GM12878 (cell line): ENCODE measurements around the gene GPRC5C. TPM values are rescaled to one million over a fixed set of nuclear protein-coding genes. Genes with fewer than 3 reads are reported as not detected.

Source experiments
- ATAC-seq: fragments of 200-7000 bp; cut with Tn5 transposase; 3 replicates; pipeline ENCODE4 v1.9.1; 2020; ENCODE audit warnings: mild to moderate bottlenecking, moderate library complexity
- BruUV-seq: library from RNA; stranded (reverse); fragments of 400-500 nt; replicated peaks from 2 replicates; lab custom pipeline; 2021; lab: Mats Ljungman, UMichigan
- CTCF ChIA-PET: fragments of 300-600 bp; sonication (Branson Sonifier 250); formaldehyde crosslinking; extraction: SDS; loops from one replicate; lab custom pipeline; 2021; ENCODE audit warnings: inconsistent platforms; lab: Yijun Ruan, JAX
- POLR2A ChIA-PET: fragments of 350-600 bp; formaldehyde crosslinking; extraction: SDS; loops from one replicate; lab custom pipeline; 2021; ENCODE audit warnings: inconsistent platforms; lab: Charles Lee
- RAD21 ChIA-PET: fragments of 300-600 bp; sonication (Branson Sonifier 250); formaldehyde crosslinking; loops from one replicate; lab custom pipeline; 2023; ENCODE audit warnings: antibody characterized with exemption; ENCODE audit not compliant: unreplicated experiment; lab: Charles Lee
- SMC1A ChIA-PET: fragments of 300-600 bp; sonication (Branson Sonifier 250); formaldehyde crosslinking; loops from one replicate; lab custom pipeline; 2023; ENCODE audit not compliant: unreplicated experiment, uncharacterized antibody; lab: Charles Lee
- DNase-seq: peaks from one replicate; pipeline ENCODE4 v3.0.0-alpha.2; 2011; ENCODE audit warnings: low read depth, low spot score
- FAIRE-seq: peaks from 3 replicates; lab custom pipeline; 2011; peaks lifted over from hg19 to GRCh38; lab: Jason Lieb, UNC
- H2AFZ ChIP-seq: 2 replicates; pipeline ENCODE4 v1.6.0; 2011; ENCODE audit warnings: low read depth, low read length, control low read depth; ENCODE audit not compliant: control insufficient read depth
- H3K27ac ChIP-seq: 2 replicates; pipeline ENCODE4 v1.5.1; 2011; ENCODE audit warnings: control low read depth; ENCODE audit not compliant: control insufficient read depth, insufficient read depth
- H3K27me3 ChIP-seq, 2 experiments: replicated peaks in 1 of 2; 2 replicates each; pipeline versions ENCODE4 v1.6.0 to v1.6.1; 2011; ENCODE audit warnings: low read length in 1 of 2; ENCODE audit not compliant: control insufficient read depth in 2 of 2, insufficient read depth in 2 of 2
- H3K36me3 ChIP-seq, 2 experiments: 2 replicates each; pipeline ENCODE4 v1.5.1; 2011; ENCODE audit warnings: low read length in 1 of 2; ENCODE audit not compliant: control insufficient read depth in 2 of 2, insufficient read depth in 2 of 2
- H3K4me1 ChIP-seq: 2 replicates; pipeline ENCODE4 v1.6.1; 2011; ENCODE audit warnings: mild to moderate bottlenecking, low read length, moderate library complexity, mixed read lengths; ENCODE audit not compliant: control insufficient read depth, insufficient read depth
- H3K4me2 ChIP-seq: 2 replicates; pipeline ENCODE4 v1.6.0; 2011; ENCODE audit warnings: control low read depth; ENCODE audit not compliant: control insufficient read depth, insufficient read depth
- H3K4me3 ChIP-seq: fragments of 200-600 bp; sonication (generic); 2 replicates; pipeline ENCODE4 v1.5.1; 2016
- H3K79me2 ChIP-seq: 2 replicates; pipeline ENCODE4 v1.6.0; 2011; ENCODE audit warnings: low read length; ENCODE audit not compliant: control insufficient read depth, insufficient read depth
- H3K9ac ChIP-seq: 2 replicates; pipeline ENCODE4 v1.8.0; 2011; ENCODE audit warnings: low read length, control low read depth, mixed read lengths; ENCODE audit not compliant: control insufficient read depth, insufficient read depth
- H3K9me3 ChIP-seq: replicated peaks from 3 replicates; pipeline ENCODE4 v1.5.1; 2011; ENCODE audit warnings: mild to moderate bottlenecking, low read length; ENCODE audit not compliant: control insufficient read depth, insufficient read depth
- H4K20me1 ChIP-seq: 2 replicates; pipeline ENCODE4 v1.6.0; 2011; ENCODE audit not compliant: control insufficient read depth, insufficient read depth
- BHLHE40 ChIP-seq, 2 experiments: fragments of 450-650 bp in 1 of 2; IDR thresholded peaks; 2 replicates each; pipeline ENCODE4 v1.6.1; 2011 to 2017; ENCODE audit warnings: low read depth in 2 of 2, borderline replicate concordance in 1 of 2, improper control_type of control experiment in 1 of 2, low read length in 1 of 2, mild to moderate bottlenecking in 1 of 2
- ZSCAN29 ChIP-seq: fragments of 450-650 bp; IDR thresholded peaks from 2 replicates; pipeline ENCODE4 v1.6.1; 2017; ENCODE audit warnings: mild to moderate bottlenecking, moderate library complexity
- WGBS: methylation state at CpG from one replicate; pipeline ENCODE4 v1.1.6; 2016; ENCODE audit warnings: low lambda C conversion rate; ENCODE audit not compliant: insufficient replicate concordance, insufficient coverage; ENCODE audit errors: missing lambda C conversion rate; 5-methylcytosine and 5-hydroxymethylcytosine counted together
- in situ Hi-C: fragments of 300-500 bp; cut with MboI; formaldehyde crosslinking; loops from 9 replicates; pipeline ENCODE4 v1.14.3; 2018; ENCODE audit warnings: mixed read lengths
- intact Hi-C: fragments of 100-400 bp; cut with micrococcal nuclease; formaldehyde crosslinking; loops from one replicate; pipeline ENCODE4 v1.14.2; 2022; ENCODE audit not compliant: unreplicated experiment
- polyA plus RNA-seq, 11 experiments: library from polyadenylated mRNA; depleted of rRNA in 4 of 11; unstranded in 6 of 11; stranded (reverse) in 5 of 11; fragments of >200 nt; fragmentation: Nextera tagmentation in 4 of 11; fragmentation: Illumina TruSeq in 1 of 11; extraction: Ambion mirVana in 4 of 11; extraction: Trizol in 1 of 11; gene quantifications; 1 replicate in 1 of 11; 2 replicates in 10 of 11; pipeline versions ENCODE4 v1.2.1 to v1.2.3, GENCODE V29; 2011 to 2016; ENCODE audit warnings: inconsistent platforms in 2 of 11, missing spikeins in 2 of 11, low read depth in 1 of 11
- total RNA-seq, 4 experiments: library from RNA; depleted of rRNA in 3 of 4; stranded (reverse); fragments of >200 nt in 3 of 4; fragmentation: Illumina TruSeq in 1 of 4; extraction: Trizol in 1 of 4; gene quantifications; 2 replicates each; pipeline versions ENCODE4 v1.2.1 to v1.2.3, GENCODE V29; 2013 to 2021
- TF ChIP-seq, protein P1 (sequence below): IDR thresholded peaks from 2 replicates; pipeline ENCODE4 v1.6.1; 2011; ENCODE audit warnings: borderline replicate concordance, low read depth, mild to moderate bottlenecking, moderate library complexity, mixed read lengths, low read length; ENCODE audit not compliant: insufficient read depth; ENCODE audit errors: extremely low read length

GPRC5C gene
- total and polyA plus RNA-seq, 10 of the 15 experiments (the other 5 are each of a cell fraction or from before 2014, with no cell fraction given), result 0.04 to 1.3 (median 0.36) TPM; not detected in 2

DNA sequence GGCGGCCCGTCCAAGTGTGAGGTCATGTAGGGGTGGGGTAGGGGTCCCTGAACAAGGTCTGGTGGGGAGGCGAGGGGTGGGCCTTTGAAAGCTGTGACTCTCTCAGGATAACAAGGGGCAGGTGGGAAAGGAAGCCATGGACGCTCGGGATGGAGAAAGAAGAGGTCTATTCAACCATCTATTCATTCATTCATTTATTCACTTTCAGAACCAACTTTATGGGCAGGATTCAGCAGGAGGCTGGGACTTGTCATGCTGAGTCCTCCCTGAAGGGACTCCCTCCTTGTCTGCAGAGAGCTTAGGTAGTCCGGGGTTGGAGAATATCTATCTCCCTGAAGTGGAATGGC lies 25.9 kb downstream of the GPRC5C start:
- Histone ChIP-seq H3K4me2 (no peak overlapping the region), H3K36me3 (no peaks in the 10 kb centered on the region), H3K4me3 (no peak overlapping the region), H3K27me3 (peaks cover 0 to 2% of the 10 kb centered on the region in 2 experiments; a peak in 2 of 4 replicates), H3K9ac (no peak overlapping the region), H3K27ac (no peak overlapping the region), H4K20me1 (no peaks in the 10 kb centered on the region), H3K4me1 (peaks cover 21% of the 10 kb centered on the region), H3K79me2 (no peaks in the 10 kb centered on the region), H2AFZ (no peak overlapping the region), H3K9me3 (no peaks in the 10 kb centered on the region)
- intact Hi-C loops, result loop anchor here (1.0 to 5.0 kb wide), 5 partner anchors 40 to 157 kb away; no protein-coding TSS in a partner anchor
- TF ChIP-seq BHLHE40 (IDR thresholded peaks at IDR 0.05; ENCODE audit: borderline replicate concordance in 1 of 2, low read depth in 2 of 2, low read length in 1 of 2), result no peak
- TF ChIP-seq ZSCAN29, result no peak
- in situ Hi-C loops, result no loop called here
- CTCF ChIA-PET, result interaction anchor here (0.7 to 10.5 kb wide), 33 partner anchors 9 to 279 kb away, joined by 3 to 314 read pairs (median 7); partner anchors contain the start of genes CD300A, CD300LB and GPR142
- DNase-seq (no peak), FAIRE-seq (no peak), ATAC-seq (no peak)
- WGBS, result 22% methylated on average over 6 of the region's 6 CpGs
- POLR2A ChIA-PET, result interaction anchor here (0.6 to 2.7 kb wide), 3 partner anchors 11 to 78 kb away, joined by 3 to 10 read pairs (median 3); no protein-coding TSS in a partner anchor
- RAD21 ChIA-PET, result interaction anchor here (1.1 to 7.1 kb wide), 7 partner anchors 10 to 89 kb away, joined by 3 to 83 read pairs (median 5); partner anchors contain the start of gene GPR142
- BruUV-seq, result no TSS peak
- SMC1A ChIA-PET, result interaction anchor here (0.6 to 6.2 kb wide), 16 partner anchors 10 to 279 kb away, joined by 3 to 47 read pairs (median 8); partner anchors contain the start of genes CD300LB and GPR142

GRCh38 chr17:74458835-74459234 lies 26.9 kb downstream of the GPRC5C start:
- DNase-seq (no peak), ATAC-seq (no peak), FAIRE-seq (no peak)
- Histone ChIP-seq H3K4me2 (no peak overlapping the region), H2AFZ (no peak overlapping the region), H3K79me2 (no peaks in the 10 kb centered on the region; the same call in 1 of the 2 replicates), H3K9me3 (no peaks in the 10 kb centered on the region), H3K4me3 (no peak overlapping the region), H3K4me1 (peaks cover 29% of the 10 kb centered on the region), H3K9ac (no peak overlapping the region), H3K27me3 (no peaks in the 10 kb centered on the region), H3K36me3 (no peaks in the 10 kb centered on the region), H3K27ac (no peak overlapping the region), H4K20me1 (no peaks in the 10 kb centered on the region)
- whole genome bisulfite sequencing, result 70% methylated on average over 3 of the region's 3 CpGs
- TF ChIP-seq, protein P1, sequence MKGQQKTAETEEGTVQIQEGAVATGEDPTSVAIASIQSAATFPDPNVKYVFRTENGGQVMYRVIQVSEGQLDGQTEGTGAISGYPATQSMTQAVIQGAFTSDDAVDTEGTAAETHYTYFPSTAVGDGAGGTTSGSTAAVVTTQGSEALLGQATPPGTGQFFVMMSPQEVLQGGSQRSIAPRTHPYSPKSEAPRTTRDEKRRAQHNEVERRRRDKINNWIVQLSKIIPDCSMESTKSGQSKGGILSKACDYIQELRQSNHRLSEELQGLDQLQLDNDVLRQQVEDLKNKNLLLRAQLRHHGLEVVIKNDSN, result no peak
- ChIA-PET CTCF (interaction anchor here (1.0 to 10.5 kb wide), 13 partner anchors 12 to 278 kb away, joined by 3 to 314 read pairs (median 13); partner anchors contain the start of genes CD300LB and GPR142), POLR2A (interaction anchor here (1.4 kb wide), 1 partner anchor 10 kb away, joined by 3 read pairs; no protein-coding TSS in a partner anchor), SMC1A (interaction anchor here (1.1 to 6.2 kb wide), 6 partner anchors 13 to 90 kb away, joined by 3 to 47 read pairs (median 9); partner anchors contain the start of gene GPR142), RAD21 (interaction anchor here (1.6 to 7.1 kb wide), 2 partner anchors 40 to 90 kb away, joined by 3 to 83 read pairs; partner anchors contain the start of gene GPR142)
- intact Hi-C loops, result loop anchor here (5.0 kb wide), 1 partner anchor 42 kb away; no protein-coding TSS in a partner anchor
- in situ Hi-C loops, result no loop called here
- no TSS peak for BruUV-seq
